ENCODE results near the gene NOXRED1. TPM values are rescaled to one million over a fixed set of nuclear protein-coding genes. Genes with fewer than 3 reads are reported as not detected.

NOXRED1 gene
- total RNA-seq, 2 donors from 2014 or later = 0.34 TPM; not detected in 1

DNA sequence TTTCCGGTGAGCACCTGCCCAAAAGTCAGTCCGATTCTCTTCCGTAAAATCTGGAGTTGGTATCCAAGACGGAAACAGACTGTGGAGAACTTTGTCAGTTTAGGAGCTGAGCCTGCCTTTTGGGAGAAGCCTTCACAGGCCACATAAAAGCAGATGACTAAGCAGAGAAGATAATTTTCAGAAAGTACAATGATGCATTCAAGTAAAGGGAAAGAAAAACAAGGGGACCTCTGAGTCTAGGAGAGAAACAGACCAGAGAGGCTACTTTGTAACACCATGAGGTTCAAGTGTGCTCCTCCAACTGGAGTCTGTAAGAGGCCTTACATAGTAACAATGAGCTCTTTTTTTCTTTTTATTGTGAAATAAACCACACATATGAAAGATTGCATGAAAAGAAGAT, 67.5 kb downstream of the NOXRED1 start:
- intact Hi-C loops (cut with DNase I) = no loop called here
- ATAC-seq (no peak), DNase-seq (no peak)

GRCh38 chr14:77353469-77354141, 69.7 kb downstream of the NOXRED1 start:
- DNase-seq (no peak), ATAC-seq (no peak)
- intact Hi-C loops (cut with DNase I) = no loop called here

DNA sequence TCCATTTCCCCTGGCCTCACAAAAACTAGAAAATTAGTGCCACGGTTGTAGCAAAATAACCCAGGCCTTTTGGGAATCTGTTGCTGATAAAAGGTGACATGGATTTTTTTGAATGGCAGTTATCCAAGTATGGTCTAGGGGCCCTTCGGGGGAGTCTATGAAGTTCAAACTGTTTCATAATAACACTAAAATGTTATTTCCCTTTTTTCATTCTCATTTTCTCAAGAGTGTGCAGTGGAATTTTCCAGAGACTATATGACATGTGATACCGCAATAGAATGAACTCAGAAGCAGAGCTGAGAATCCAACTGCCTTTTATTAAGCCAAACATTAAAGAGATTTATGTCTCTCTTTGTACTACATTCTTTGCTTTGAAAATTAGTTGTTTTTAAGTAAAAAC, 75.6 kb downstream of the NOXRED1 start:
- DNase-seq = no peak
- intact Hi-C loops (cut with DNase I) = no loop called here
- ATAC-seq = no peak

DNA sequence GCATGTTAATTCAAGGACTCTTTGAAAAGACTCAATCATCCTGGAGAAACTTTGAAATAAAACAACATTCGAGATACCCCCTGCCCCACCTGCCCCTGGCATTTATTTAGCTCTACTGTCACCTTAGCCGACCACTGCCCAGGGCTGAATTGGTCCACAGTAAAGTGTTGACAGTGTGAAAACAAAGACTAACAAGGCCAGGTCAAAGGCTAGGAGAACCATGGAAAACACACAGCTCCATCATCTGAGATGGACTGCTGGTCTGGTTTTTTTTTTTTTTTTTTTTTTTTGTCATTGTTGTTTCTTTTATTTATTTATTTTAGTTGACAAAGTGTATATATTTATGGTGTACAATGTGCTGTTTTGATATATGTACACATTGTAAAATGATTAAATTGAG, 76.8 kb downstream of the NOXRED1 start:
- intact Hi-C loops (cut with DNase I) = no loop called here
- no peak for ATAC-seq
- no peak for DNase-seq

DNA sequence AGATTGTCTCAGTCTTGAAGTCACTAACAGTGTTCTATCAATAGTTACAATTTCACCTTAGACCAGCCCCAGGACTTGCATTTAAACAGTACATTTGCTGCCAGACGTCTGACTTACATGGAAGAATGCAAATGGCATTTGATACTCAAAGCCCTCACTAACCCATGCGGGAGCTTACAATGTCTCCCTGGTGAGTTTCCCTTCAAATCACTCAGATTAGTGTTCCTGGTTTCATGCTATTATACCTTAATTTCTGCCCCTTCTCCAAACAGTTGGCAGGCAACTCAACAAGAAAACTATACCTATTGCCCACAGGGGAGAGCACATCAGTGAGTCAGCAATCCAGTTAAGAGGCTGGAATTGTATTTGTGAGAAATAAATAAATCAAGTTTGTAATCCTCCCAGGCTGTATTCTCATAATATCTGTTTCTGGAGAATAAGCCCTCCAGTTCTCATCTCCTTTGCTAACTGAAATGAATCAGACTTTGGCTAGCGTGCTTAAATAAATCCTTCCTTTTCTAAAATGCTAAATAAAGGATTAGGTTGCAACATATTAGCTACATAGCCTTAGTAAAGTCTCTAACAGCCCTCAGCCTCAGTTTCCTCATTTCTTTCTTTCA, 78.8 kb downstream of the NOXRED1 start:
- intact Hi-C loops (cut with DNase I) = no loop called here
- no peak for DNase-seq
- ATAC-seq = no peak

Other genes starting within 250 kb of the NOXRED1 start
- gene TMEM63C, start 241.7 kb downstream of the NOXRED1 start, total RNA-seq = not detected
- not detected for gene NGB, start 152.3 kb downstream of the NOXRED1 start, total RNA-seq
- gene POMT2, start 102.6 kb downstream of the NOXRED1 start, total RNA-seq = 10 to 100 TPM; 20.8 to 25.5 TPM
- gene GSTZ1, start 102.5 kb downstream of the NOXRED1 start, total RNA-seq = 1 to 10 TPM; 6.5 to 7.9 TPM
- gene TMED8, start 46.4 kb downstream of the NOXRED1 start, total RNA-seq = 1 to 10 TPM; 5.9 to 6.7 TPM
- gene SAMD15, start 46.1 kb downstream of the NOXRED1 start, total RNA-seq = under 1 TPM in 1 of 2 donors, not detected in 1; 0.52 TPM
- 10 to 100 TPM in 1 of 2 donors, 1 to 10 TPM in 1; 9.1 to 11.7 TPM for gene VIPAS39, start 34.1 kb upstream of the NOXRED1 start, total RNA-seq
- 100 to 1,000 TPM; 109 to 173 TPM for gene AHSA1, start 34.6 kb upstream of the NOXRED1 start, total RNA-seq
- gene ISM2, start 75.3 kb upstream of the NOXRED1 start, total RNA-seq = under 1 TPM; 0.21 to 0.47 TPM
- 10 to 100 TPM; 16.1 to 18.4 TPM for gene SPTLC2, start 193.1 kb upstream of the NOXRED1 start, total RNA-seq